ENCODE results near the gene ARID1B. TPM values are rescaled to one million over a fixed set of nuclear protein-coding genes. Genes with fewer than 3 reads are reported as not detected.
A peak's percentile ranks its signal among the peaks of the same experiment; 100 is the strongest.

Gene ARID1B
- total and polyA plus RNA-seq, 9 of the 15 experiments (the other 6 are each of a cell fraction or from before 2014, with no cell fraction given) = 12.5 to 50.5 (median 25.8) TPM

DNA sequence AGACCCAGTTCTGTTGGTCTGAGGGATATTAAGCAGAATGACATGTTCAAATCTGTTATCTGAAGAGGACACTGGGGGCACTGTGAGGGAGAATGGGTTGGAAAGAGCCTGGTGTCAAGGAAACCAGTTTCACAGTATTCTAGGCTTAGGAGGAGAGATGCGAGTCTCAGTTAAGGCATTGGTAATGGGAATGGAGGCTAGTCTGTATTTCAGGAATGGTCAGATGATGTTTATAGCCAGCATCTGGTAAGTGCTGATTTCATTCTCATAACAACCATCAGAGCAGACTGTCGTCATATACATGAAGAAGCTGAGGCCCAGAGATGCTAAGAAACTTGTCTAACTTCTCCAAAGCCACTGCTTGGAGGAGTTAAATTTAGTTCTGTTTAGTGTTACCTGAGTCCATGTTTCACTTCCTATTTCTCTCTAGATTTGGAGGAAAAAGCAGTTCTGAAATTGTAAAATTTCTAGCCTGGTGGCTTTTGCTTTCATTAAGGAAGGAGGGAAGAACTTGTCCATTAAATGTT lies 242.0 kb downstream of the ARID1B start (continued):
- TF ChIP-seq, protein P1, sequence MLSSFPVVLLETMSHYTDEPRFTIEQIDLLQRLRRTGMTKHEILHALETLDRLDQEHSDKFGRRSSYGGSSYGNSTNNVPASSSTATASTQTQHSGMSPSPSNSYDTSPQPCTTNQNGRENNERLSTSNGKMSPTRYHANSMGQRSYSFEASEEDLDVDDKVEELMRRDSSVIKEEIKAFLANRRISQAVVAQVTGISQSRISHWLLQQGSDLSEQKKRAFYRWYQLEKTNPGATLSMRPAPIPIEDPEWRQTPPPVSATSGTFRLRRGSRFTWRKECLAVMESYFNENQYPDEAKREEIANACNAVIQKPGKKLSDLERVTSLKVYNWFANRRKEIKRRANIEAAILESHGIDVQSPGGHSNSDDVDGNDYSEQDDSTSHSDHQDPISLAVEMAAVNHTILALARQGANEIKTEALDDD (IDR thresholded peaks at IDR 0.05) = peak; percentile 56
- TF ChIP-seq ZNF584 (CRISPR knock-in tag; IDR thresholded peaks at IDR 0.05; ENCODE audit: low read depth) (0 out of 2 replicates have a peak, but pooled peaks have one; percentile 28), KDM2B (CRISPR knock-in tag; IDR thresholded peaks at IDR 0.05) (no peak), ARID1B (IDR thresholded peaks at IDR 0.05) (peak; percentile 43; the same call in 1 of the 2 replicates), DPF2 (IDR thresholded peaks at IDR 0.05) (peak; percentile 34; the same call in 1 of the 2 replicates), SP1 (CRISPR knock-in tag; IDR thresholded peaks at IDR 0.05) (0 out of 2 replicates have a peak, but pooled peaks have one; percentile 35), ZNF316 (IDR thresholded peaks at IDR 0.05) (no peak), SMARCA4 (IDR thresholded peaks at IDR 0.05) (peak; percentile 62), RBM34 (IDR thresholded peaks at IDR 0.05; ENCODE audit: borderline replicate concordance, insufficient read depth, low read length) (no peak), MTA3 (IDR thresholded peaks at IDR 0.05; ENCODE audit: borderline replicate concordance) (0 out of 2 replicates have a peak, but pooled peaks have one; percentile 20), SMARCA5 (IDR thresholded peaks at IDR 0.05) (no peak), HDAC1 (IDR thresholded peaks at IDR 0.05) (peak in 1 of 2 experiments; percentile 67; a peak in 2 of 4 replicates), CBFA2T3 (IDR thresholded peaks at IDR 0.05) (peak; percentile 25; the same call in 1 of the 2 replicates), RFX1 (IDR thresholded peaks at IDR 0.05) (peak; percentile 70), NFE2L1 (tag; IDR thresholded peaks at IDR 0.05; ENCODE audit: borderline replicate concordance, low read depth) (no peak)
- TF ChIP-seq, protein P2, sequence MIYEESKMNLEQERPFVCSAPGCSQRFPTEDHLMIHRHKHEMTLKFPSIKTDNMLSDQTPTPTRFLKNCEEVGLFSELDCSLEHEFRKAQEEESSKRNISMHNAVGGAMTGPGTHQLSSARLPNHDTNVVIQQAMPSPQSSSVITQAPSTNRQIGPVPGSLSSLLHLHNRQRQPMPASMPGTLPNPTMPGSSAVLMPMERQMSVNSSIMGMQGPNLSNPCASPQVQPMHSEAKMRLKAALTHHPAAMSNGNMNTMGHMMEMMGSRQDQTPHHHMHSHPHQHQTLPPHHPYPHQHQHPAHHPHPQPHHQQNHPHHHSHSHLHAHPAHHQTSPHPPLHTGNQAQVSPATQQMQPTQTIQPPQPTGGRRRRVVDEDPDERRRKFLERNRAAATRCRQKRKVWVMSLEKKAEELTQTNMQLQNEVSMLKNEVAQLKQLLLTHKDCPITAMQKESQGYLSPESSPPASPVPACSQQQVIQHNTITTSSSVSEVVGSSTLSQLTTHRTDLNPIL (CRISPR knock-in tag; IDR thresholded peaks at IDR 0.05) = no peak
- TF ChIP-seq, protein P3, sequence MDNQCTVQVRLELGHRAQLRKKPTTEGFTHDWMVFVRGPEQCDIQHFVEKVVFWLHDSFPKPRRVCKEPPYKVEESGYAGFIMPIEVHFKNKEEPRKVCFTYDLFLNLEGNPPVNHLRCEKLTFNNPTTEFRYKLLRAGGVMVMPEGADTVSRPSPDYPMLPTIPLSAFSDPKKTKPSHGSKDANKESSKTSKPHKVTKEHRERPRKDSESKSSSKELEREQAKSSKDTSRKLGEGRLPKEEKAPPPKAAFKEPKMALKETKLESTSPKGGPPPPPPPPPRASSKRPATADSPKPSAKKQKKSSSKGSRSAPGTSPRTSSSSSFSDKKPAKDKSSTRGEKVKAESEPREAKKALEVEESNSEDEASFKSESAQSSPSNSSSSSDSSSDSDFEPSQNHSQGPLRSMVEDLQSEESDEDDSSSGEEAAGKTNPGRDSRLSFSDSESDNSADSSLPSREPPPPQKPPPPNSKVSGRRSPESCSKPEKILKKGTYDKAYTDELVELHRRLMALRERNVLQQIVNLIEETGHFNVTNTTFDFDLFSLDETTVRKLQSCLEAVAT (IDR thresholded peaks at IDR 0.05) = peak in 1 of 2 experiments; percentile 19; a peak in 1 of 4 replicates
- TF ChIP-seq, protein P4, sequence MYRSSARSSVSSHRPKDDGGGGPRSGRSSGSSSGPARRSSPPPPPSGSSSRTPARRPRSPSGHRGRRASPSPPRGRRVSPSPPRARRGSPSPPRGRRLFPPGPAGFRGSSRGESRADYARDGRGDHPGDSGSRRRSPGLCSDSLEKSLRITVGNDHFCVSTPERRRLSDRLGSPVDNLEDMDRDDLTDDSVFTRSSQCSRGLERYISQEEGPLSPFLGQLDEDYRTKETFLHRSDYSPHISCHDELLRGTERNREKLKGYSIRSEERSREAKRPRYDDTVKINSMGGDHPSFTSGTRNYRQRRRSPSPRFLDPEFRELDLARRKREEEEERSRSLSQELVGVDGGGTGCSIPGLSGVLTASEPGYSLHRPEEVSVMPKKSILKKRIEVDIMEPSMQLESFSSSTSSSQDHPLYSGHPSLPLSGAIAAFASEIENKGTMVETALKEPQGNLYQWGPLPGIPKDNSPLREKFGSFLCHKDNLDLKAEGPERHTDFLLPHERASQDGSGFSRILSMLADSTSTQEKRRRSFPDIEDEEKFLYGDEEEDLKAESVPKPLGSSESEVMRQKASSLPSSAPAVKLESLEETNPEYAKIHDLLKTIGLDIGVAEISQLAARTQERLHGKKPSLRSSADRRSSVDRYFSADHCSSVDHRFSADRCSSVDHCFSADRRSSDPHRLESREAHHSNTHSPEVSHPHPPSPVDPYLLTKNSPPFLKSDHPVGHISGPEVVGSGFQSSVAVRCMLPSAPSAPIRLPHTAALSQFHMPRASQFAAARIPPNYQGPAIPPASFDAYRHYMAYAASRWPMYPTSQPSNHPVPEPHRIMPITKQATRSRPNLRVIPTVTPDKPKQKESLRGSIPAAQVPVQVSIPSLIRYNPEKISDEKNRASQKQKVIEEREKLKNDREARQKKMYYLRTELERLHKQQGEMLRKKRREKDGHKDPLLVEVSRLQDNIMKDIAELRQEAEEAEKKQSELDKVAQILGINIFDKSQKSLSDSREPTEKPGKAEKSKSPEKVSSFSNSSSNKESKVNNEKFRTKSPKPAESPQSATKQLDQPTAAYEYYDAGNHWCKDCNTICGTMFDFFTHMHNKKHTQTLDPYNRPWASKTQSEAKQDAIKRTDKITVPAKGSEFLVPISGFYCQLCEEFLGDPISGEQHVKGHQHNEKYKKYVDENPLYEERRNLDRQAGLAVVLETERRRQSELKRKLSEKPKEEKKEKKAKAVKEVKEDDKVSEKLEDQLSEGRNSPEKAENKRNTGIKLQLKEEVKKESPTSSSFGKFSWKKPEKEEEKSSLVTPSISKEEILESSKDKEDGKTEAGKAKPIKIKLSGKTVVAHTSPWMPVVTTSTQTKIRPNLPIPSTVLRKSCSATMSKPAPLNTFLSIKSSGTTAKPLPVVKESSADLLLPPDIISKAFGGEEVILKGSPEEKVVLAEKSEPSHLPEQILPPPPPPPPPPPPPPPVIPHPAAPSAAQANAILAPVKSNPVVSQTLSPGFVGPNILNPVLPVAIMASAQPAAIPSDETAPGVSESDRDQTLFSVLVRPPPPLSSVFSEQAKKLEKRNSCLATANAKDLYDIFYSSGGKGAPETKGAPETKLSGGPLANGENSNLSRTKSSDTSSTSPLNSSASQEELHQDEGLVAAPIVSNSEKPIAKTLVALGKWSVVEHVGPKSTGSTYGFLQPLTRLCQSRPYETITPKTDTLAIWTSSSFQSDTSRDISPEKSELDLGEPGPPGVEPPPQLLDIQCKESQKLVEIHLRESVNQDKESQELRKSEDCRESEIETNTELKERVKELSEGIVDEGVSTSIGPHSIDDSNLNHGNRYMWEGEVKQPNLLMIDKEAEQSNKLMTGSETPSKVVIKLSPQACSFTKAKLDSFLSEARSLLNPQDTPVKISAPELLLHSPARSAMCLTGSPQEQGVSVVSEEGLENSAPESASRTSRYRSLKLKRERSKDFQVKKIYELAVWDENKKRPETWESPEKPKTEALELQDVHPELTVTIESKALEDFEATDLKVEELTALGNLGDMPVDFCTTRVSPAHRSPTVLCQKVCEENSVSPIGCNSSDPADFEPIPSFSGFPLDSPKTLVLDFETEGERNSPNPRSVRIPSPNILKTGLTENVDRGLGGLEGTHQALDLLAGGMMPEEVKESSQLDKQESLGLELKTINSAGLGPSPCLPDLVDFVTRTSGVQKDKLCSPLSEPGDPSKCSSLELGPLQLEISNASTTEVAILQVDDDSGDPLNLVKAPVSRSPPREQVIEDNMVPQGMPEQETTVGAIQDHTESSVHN (IDR thresholded peaks at IDR 0.05; ENCODE audit: borderline replicate concordance in 1 of 2, low read depth in 1 of 2) = no peak
